GM18505 (cell line): Measurements from ENCODE around the gene ZGPAT.

ENCODE experiments used
- ATAC-seq: cut with Tn5 transposase; IDR thresholded peaks from one replicate; pipeline ENCODE4 v1.9.1; 2021; ENCODE audit not compliant: unreplicated experiment
- POLR2A ChIP-seq: IDR thresholded peaks from 4 replicates; pipeline ENCODE4 v1.6.1; 2011; ENCODE audit warnings: borderline replicate concordance; ENCODE audit not compliant: insufficient read depth, insufficient read length; ENCODE audit errors: extremely low read depth

Gene ZGPAT

DNA sequence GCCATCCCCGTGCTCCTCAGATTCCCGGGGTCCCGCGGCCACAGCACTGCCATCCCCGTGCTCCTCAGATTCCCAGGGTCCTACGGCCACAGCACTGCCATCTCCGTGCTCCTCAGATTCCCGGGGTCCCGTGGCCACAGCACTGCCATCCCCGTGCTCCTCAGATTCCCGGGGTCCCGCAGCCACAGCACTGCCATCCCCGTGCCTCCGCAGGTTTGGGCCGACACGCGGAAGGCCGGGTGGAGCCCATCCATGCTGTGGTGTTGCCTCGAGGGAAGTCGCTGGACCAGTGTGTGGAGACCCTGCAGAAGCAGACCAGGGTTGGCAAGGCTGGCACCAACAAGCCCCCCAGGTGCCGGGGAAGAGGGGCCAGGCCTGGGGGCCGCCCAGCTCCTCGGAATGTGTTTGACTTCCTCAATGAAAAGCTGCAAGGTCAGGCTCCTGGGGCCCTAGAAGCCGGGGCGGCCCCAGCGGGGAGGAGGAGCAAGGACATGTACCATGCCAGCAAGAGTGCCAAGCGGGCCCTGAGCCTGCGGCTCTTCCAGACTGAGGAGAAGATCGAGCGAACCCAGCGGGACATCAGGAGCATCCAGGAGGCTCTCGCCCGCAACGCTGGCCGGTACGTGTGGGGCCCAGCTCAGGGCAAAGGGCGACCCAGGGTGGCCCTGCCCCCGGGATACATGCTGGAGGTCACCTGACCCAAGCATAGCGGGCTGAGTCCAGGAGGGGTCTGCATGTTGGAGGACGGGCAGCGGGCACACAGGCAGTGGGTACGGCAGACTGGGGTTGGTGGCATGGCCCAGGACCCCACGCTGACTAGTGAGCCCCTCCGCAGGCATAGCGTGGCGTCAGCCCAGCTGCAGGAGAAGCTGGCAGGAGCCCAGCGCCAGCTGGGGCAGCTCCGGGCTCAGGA lies 27.4 kb downstream of the ZGPAT start:
- TF ChIP-seq POLR2A, result no peak
- no peak for ATAC-seq

DNA sequence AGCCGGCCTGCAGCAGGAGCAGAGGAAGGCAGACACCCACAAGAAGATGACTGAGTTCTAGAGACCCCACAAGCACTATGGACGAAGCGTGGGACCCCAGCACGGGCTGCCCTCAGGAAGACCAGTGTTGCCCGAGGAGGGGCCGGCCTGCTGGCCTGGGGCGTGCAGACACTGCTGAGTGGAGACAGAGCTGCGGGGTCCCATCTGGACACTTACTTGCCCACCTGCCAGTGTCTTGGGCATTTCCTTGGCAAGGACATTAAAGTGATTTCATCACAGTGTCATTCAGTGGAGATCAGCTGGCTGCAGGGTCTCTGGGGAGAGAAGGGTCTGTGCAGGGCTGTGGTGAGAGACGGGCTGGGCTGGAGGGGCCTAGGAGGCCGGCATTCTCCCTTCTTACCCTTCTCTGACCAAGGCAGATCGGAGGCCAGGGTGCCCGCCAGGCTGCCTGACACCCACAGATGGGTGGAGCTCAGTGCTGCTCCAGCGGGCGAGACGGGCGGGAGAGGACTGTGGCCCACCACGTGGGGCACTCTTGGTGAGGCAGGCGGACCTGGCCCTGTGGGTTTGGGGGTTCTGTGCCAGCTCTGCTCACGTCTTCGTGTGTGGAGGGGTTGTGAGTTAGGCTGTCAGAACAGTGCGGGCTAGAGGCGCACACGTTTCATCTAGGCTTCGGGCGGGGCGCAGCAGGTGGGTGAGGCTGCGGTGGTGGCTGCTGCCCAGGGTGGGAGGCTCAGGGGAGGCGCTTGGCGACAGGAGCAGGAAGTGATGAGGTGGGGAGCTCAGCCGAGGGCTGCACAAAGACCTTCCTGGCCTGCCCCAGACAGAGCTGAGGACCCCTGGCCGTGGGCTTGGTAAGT lies 28.2 kb downstream of the ZGPAT start, which contains the start of gene LIME1:
Gene LIME1, plus strand, starts transcription at position 806 of the 860 bp plus-strand sequence. CDS start 886 bp downstream, outside the sequence.
- no peak for ATAC-seq
- peak; percentile 42 for TF ChIP-seq POLR2A

DNA sequence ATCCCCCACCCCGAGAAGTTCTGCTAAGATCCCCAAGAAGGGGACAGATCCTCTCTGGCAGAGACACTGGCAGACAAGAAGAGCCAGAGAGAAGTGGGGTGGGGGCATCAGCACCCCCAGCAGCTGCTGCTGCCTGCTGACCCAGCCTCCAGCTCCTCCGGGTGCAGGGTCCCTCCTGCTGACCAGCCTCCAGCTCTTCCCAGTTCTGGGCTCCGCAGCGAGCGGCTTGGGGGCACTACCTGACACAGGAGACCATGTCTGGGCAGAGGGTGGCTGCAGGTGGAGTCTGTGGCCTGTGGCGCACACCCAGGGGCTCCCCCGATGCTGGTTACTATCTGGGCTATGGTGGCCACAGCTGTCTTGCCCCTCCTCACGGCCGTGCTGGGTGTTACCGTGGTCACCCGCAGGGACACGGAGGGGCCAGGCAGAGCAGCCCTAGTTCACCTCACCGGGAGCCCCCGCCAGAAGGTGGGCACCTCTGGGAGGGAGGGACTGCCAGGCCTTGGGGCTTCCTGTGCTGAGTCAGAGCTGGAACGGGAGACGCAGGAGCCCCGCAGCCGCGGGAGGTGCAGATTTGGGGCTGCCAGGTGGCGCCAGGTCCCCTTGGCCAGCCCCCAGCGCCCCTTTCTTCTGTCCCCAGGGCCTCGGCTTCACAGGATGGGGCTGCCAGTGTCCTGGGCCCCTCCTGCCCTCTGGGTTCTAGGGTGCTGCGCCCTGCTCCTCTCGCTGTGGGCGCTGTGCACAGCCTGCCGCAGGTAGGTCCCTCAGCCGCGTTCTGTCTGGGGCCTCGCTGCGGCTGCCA lies 29.3 kb downstream of the ZGPAT start:
- ATAC-seq, result no peak
- TF ChIP-seq POLR2A, result peak; percentile 10

DNA sequence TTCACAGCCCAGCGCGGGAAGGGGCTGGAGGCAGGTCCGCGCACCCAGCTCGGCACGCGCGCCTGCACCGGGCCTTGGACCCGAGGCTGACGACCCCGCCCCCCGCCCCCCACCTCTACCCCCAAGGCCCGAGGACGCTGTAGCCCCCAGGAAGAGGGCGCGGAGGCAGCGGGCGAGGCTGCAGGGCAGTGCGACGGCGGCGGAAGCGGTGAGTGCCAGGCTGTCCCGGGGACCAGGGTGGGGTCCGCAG lies 29.8 kb downstream of the ZGPAT start:
- TF ChIP-seq POLR2A, result no peak
- no peak for ATAC-seq

DNA sequence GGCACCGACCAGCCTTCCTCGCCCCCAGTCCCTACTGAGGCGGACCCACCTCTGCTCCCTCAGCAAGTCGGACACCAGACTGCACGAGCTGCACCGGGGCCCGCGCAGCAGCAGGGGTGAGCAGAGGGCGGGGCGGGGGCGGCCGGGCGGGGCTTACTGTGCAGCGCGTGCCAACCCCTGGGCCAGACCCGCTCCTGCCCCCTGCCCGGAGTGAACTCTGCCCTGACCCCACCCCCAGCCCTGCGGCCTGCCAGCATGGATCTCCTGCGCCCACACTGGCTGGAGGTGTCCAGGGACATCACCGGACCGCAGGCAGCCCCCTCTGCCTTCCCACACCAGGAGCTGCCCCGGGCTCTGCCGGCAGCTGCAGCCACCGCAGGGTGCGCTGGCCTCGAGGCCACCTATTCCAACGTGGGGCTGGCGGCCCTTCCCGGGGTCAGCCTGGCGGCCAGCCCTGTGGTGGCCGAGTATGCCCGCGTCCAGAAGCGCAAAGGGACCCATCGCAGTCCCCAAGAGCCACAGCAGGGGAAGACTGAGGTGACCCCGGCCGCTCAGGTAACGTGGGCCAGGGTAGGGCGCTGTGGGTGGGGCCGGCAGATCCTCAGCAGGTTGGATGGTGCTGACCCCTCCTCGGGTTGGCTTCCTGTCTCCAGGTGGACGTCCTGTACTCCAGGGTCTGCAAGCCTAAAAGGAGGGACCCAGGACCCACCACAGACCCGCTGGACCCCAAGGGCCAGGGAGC lies 30.3 kb downstream of the ZGPAT start:
- ATAC-seq, result no peak
- TF ChIP-seq POLR2A, result peak; percentile 44

DNA sequence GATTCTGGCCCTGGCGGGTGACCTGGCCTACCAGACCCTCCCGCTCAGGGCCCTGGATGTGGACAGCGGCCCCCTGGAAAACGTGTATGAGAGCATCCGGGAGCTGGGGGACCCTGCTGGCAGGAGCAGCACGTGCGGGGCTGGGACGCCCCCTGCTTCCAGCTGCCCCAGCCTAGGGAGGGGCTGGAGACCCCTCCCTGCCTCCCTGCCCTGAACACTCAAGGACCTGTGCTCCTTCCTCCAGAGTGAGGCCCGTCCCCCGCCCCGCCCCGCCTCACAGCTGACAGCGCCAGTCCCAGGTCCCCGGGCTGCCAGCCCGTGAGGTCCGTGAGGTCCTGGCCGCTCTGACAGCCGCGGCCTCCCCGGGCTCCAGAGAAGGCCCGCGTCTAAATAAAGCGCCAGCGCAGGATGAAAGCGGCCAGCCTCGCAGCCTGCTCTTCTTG lies 30.9 kb downstream of the ZGPAT start:
- no peak for ATAC-seq
- TF ChIP-seq POLR2A, result no peak

DNA sequence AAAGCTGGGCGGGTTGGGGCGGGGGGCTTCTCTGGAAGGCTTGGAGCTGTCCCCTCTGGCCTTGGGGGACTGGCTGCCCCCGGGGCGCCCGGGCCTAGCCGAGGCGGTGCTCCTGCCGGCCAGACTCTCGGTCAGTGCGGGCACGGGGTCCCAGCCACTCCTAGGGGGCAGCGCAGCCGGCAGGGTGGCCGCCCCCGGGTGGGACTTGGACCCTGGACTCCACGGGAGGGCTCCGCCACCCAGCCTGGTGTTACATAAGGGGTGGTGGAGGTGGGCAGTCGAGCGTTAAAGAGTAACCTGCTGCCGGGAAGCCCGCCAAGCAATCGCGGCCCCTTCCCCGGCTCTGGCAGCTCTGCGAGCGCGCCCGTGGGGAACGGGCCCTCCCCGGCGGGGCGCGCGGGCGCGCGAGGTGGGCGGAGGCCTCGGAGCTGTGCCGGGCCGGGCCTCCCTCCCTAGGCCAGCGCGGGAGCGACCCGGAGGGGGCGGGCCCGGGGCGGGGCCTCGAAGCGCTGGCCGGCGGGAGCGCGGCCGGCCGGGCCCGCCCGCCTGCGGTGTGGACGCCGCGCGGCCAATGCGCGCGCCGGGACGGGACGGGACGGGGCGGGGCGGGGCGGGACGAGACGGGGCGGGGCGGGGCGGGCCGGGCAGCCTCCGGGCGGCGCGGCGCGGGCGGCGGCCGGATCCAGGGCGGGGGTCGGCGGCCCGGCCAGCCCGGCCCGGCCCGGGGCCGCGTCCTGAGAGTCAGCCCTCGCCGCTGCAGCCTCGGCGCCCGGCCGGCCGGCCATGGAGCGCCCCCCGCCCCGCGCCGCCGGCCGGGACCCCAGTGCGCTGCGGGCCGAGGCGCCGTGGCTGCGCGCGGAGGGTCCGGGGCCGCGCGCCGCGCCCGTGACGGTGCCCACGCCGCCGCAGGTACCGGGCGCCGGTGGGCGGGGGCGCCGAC lies 31.6 kb downstream of the ZGPAT start, which contains the start of gene SLC2A4RG:
Gene SLC2A4RG, plus strand, starts transcription at position 647 of the 940 bp plus-strand sequence. Its CDS starts 137 bp downstream, at position 784.
- ATAC-seq, result peak; percentile 31
- TF ChIP-seq POLR2A, result peak; percentile 34

DNA sequence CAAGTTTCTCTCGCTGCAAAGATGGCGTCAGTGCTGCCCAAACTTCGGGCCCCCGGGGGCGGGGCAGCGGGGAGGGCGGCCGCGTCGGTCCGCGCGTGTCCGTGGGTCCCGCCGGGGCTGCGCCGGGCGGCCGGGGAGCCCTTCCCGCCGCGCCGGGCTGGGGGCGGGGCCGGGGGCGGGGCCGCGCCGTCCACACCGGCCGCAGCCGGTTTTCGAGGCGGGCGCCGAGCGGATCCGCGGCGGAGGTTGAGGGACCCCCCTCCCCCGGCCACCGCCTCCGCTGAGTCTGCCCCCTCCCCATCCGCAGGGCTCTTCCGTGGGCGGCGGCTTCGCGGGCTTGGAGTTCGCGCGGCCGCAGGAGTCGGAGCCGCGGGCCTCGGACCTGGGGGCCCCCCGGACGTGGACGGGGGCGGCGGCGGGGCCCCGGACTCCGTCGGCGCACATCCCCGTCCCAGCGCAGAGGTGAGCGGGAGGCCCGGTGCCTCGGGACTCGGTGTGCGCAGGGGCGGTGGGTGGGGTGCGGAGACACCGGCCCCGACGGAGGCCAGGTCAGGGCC lies 32.3 kb downstream of the ZGPAT start:
- peak; percentile 14 for ATAC-seq

DNA sequence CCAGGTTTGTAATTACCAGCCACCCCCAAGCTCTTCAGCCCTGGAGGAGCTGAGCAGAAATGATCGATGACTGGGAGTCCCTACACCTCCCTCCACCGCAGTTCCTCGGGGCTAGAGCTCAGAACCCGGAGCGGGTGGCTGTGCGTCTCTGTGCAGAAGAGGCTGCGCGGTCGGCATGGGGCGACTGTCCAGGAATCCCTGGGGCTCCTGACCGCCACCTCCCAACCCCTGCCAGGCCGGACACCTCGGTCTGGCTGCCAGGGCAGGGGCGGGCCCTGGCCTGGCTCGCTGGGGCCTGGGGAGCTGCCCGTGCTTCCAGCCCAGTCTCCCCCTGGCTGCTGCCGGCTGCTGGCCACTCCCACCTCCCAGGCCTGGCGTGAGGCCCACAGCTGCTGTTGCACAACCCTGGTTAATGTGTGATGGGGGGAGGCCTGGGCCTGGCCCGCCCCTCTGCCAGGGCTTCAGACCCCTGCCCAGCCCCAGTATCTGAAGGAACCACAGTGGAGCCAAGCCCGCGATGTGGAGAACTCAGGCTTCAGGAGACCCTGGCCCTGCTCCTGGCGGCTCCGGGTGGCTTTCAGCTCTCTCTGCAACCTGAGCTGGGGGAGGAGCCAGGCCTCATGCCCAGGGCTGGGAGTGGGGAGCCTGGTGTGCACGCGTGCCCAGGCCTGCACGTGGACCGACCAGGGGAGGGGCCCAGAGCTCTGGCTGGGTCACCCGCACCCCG lies 33.0 kb downstream of the ZGPAT start:
- TF ChIP-seq POLR2A, result no peak
- ATAC-seq, result no peak

More for the DNA sequence above, 32.3 kb downstream of the ZGPAT start:
- TF ChIP-seq POLR2A, result peak; percentile 28

DNA sequence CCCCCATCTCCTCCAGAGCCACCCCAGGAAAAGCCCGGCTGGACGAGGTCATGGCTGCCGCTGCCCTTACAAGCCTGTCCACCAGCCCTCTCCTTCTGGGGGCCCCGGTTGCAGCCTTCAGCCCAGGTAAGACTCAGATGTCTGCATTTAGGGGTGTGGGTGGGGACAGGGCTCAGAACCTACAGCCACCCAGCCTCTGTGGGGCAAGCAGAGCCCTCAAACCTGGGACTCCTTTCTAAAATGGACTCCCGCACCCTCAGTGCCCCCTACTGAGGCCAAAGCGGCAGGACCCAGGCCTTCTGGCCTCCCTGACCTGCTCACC lies 33.5 kb downstream of the ZGPAT start:
- no peak for TF ChIP-seq POLR2A
- no peak for ATAC-seq
